ENCODE data around the gene CAMK1D.

DNA sequence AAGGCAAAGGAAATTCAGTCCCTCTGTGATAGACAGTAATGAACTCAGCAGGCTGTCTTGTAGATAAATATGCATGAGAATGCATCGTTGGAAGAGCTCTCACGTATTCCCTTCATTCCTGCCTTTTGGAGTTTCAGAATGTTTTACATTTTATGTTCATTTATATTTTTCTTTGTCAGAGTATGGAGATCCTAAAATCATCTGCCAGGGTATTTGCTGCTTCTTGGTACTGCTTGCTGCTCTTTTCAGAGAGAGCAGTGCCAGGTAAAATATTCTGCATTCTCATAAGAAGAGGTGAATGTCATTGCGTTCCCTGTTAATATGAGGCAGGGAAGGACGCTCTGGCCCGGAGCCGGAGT lies 362.0 kb downstream of the CAMK1D start:
- TF ChIP-seq, protein P1, sequence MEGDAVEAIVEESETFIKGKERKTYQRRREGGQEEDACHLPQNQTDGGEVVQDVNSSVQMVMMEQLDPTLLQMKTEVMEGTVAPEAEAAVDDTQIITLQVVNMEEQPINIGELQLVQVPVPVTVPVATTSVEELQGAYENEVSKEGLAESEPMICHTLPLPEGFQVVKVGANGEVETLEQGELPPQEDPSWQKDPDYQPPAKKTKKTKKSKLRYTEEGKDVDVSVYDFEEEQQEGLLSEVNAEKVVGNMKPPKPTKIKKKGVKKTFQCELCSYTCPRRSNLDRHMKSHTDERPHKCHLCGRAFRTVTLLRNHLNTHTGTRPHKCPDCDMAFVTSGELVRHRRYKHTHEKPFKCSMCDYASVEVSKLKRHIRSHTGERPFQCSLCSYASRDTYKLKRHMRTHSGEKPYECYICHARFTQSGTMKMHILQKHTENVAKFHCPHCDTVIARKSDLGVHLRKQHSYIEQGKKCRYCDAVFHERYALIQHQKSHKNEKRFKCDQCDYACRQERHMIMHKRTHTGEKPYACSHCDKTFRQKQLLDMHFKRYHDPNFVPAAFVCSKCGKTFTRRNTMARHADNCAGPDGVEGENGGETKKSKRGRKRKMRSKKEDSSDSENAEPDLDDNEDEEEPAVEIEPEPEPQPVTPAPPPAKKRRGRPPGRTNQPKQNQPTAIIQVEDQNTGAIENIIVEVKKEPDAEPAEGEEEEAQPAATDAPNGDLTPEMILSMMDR (optimal IDR thresholded peaks at IDR 0.05 in 1 of 3, IDR thresholded peaks at IDR 0.05 in 1 of 3, conservative IDR thresholded peaks at IDR 0.05 in 1 of 3; ENCODE audit: extremely low read depth in 1 of 3, insufficient read depth in 2 of 3, low read length in 3 of 3), result no peak
- no peak for TF ChIP-seq EZH2 (IDR thresholded peaks at IDR 0.05; ENCODE audit: low read length)

Data from keratinocyte (primary cell).